ENCODE data around the gene RNF144B.

DNA sequence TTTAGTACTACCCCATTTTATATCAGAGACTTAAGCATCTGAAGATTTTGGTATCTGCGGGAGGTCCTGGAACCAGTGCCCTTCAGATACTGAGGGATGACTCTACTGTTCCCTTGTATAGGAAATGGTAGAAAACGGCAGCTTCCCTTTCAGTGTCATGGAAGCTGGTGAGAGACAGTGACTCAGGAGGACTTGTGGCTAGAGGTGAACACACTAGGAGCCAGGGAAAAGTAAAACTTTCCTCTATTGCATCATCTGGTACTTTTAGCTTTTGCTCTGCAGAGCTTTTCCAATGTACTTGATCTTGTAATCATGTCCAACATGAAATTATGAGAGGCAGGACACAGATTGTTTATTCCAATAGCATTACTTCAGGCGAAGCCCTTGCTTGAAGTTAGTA, 45.0 kb downstream of the RNF144B start:
- TF ChIP-seq, protein P1, sequence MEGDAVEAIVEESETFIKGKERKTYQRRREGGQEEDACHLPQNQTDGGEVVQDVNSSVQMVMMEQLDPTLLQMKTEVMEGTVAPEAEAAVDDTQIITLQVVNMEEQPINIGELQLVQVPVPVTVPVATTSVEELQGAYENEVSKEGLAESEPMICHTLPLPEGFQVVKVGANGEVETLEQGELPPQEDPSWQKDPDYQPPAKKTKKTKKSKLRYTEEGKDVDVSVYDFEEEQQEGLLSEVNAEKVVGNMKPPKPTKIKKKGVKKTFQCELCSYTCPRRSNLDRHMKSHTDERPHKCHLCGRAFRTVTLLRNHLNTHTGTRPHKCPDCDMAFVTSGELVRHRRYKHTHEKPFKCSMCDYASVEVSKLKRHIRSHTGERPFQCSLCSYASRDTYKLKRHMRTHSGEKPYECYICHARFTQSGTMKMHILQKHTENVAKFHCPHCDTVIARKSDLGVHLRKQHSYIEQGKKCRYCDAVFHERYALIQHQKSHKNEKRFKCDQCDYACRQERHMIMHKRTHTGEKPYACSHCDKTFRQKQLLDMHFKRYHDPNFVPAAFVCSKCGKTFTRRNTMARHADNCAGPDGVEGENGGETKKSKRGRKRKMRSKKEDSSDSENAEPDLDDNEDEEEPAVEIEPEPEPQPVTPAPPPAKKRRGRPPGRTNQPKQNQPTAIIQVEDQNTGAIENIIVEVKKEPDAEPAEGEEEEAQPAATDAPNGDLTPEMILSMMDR (IDR thresholded peaks at IDR 0.05): no peak
- no peak for TF ChIP-seq POLR2A (IDR thresholded peaks at IDR 0.05)
